Measurements from ENCODE around the gene ZNF860.

ZNF860 gene

DNA sequence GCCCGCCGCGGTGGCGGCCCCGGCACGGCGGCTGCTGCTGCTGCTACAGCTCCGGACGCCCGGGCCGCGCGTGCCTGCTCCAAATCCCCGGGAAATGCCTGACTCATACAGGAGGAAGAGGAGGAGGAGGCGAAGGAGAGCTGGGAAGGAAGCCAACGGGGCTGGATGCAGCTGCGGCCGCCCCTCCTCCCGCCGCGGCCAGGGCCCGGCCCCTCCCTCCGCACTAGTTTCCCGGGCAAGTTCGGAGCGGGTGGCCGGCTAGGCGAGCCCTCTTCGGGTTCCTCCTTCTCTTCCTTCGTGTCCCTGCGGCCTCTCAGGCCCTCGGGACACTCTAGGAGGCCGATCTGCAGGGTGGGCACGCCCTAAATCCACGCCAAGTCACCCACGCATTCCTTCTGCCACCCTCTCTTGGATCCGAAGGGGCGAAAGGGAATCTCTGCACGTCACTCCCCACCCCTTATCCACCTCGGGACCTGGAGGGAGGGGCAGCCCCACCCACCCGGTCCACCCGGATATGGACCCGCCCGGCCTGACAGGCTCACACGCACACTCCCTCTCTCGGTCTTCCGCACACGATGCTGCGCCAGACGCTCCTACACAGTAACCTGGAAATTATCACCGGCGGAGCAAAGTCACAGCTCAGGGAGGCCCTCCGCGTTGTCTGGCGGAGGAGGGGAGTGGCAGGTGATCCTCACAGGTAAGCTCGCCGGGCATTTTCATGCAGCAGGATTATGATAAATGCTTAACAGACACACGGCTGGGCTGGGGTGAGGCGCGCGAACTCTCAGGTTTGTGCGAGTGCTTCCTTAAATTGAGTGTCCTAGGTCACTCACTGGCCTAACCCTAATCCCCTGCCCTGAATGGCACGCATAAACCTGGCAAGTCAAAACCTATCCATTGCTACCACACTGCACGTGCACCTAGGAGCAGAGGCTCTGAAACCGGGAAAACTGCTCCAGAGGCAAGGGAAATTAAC lies at the start of gene ZNF860, which contains the start of gene OSBPL10:
Gene ZNF860, plus strand, starts transcription at position 545 of the 976 bp plus-strand sequence. CDS start 7,330 bp downstream, outside the sequence.
Gene OSBPL10, minus strand, starts transcription at position 57 of the 976 bp plus-strand sequence. CDS start 83 bp downstream, outside the sequence.
- H3K27ac ChIP-seq (ENCODE audit: low read length), result peak within 1 kb of the TSS; percentile 44

DNA sequence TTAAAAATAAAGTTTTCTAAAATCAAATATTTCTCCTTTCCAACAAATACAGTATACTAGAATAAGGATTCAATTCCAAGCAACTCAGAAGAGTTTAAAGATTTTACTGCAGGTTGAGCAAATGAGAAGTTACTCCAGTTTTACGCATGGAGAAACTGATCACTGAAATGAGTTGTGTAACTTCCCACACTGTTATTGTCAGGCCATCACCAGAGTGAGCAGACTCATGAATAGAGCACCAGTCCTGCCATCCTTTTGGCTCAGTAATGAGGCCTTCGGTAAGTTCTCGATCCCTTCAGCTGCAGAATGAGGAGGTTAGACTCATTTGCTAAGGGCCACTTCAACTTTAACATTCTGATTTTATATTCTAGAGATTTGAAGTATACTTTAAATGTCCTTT lies 48.6 kb upstream of the ZNF860 start:
- peaks cover 30% of the 10 kb centered on the region for H3K4me1 ChIP-seq (ENCODE audit: insufficient read depth, low read length)
- H3K4me3 ChIP-seq (ENCODE audit: low read length), result no peak overlapping the region
- no peaks in the 10 kb centered on the region for H3K9me3 ChIP-seq (ENCODE audit: insufficient read depth, low read depth, low read length)
- no peaks in the 10 kb centered on the region for H3K27me3 ChIP-seq (ENCODE audit: insufficient read depth, low read length)
- H3K27ac ChIP-seq (ENCODE audit: low read length), result no peak overlapping the region
- H3K36me3 ChIP-seq (ENCODE audit: insufficient read depth, low read depth, low read length), result no peaks in the 10 kb centered on the region
- no peak overlapping the region for H3K9ac ChIP-seq (ENCODE audit: low read depth, low read length)

More for the DNA sequence above, at the start of gene ZNF860, which contains the start of gene OSBPL10:
- Histone ChIP-seq H3K9ac (ENCODE audit: low read depth, low read length) (peak within 1 kb of the TSS; percentile 81; the same call in 1 of the 2 replicates), H3K9me3 (ENCODE audit: insufficient read depth, low read depth, low read length) (no peaks in the 10 kb centered on the region), H3K4me3 (ENCODE audit: low read length) (peak within 1 kb of the TSS; percentile 90), H3K27me3 (ENCODE audit: insufficient read depth, low read length) (peaks cover 22% of the 10 kb centered on the region), H3K4me1 (ENCODE audit: insufficient read depth, low read length) (peaks cover 6% of the 10 kb centered on the region; the same call in 1 of the 2 replicates), H3K36me3 (ENCODE audit: insufficient read depth, low read depth, low read length) (peaks cover 8% of the 10 kb centered on the region; the same call in 1 of the 2 replicates)

DNA sequence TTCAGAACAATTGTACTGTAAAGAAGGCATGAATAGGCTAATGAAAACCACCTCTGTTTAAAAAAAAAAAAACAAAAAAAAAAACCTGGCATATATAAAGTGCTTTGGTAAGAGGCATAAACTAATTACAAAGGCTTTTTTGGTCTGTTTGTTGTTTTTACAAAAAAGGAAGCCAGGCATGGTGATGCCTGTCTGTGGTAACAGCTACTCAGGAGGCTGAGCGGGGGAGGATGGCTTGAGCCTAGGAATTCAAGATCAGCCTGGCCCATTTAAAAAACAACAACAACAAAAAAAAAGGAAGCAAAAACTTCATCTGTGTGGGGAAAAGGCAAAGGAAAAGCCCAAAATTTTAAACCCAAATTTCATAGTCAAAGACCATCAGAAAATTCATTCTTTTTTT lies 47.5 kb upstream of the ZNF860 start:
- H3K4me1 ChIP-seq (ENCODE audit: insufficient read depth, low read length), result peaks cover 30% of the 10 kb centered on the region
- H3K9me3 ChIP-seq (ENCODE audit: insufficient read depth, low read depth, low read length), result no peaks in the 10 kb centered on the region
- peak overlapping the region; percentile 76 for H3K27ac ChIP-seq (ENCODE audit: low read length)
- H3K4me3 ChIP-seq (ENCODE audit: low read length), result peak overlapping the region; percentile 34; the same call in 1 of the 2 replicates
- no peaks in the 10 kb centered on the region for H3K36me3 ChIP-seq (ENCODE audit: insufficient read depth, low read depth, low read length)
- H3K9ac ChIP-seq (ENCODE audit: low read depth, low read length), result peak overlapping the region; percentile 54; the same call in 1 of the 2 replicates
- H3K27me3 ChIP-seq (ENCODE audit: insufficient read depth, low read length), result no peaks in the 10 kb centered on the region

DNA sequence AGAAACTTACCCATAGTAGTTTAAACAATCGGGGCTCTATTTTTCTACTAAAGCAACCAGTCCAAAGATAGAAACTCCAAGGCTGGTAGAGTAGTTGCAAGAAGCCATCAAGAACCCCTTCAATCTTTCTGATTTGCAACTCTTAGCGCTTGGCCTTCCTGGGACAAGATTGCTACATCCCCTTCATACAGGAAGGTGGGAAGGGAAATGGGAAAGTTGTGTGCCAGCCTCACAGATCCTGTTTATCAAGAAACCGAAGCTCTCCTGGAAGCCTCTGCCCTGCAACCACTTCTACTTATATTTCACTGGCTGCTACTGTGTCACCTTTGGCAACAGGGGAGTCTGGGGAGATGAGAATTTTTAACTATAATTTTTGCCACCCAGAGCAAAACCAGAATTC lies 46.7 kb upstream of the ZNF860 start:
- Histone ChIP-seq H3K9ac (ENCODE audit: low read depth, low read length) (peak overlapping the region; percentile 51; the same call in 1 of the 2 replicates), H3K27ac (ENCODE audit: low read length) (no peak overlapping the region)

DNA sequence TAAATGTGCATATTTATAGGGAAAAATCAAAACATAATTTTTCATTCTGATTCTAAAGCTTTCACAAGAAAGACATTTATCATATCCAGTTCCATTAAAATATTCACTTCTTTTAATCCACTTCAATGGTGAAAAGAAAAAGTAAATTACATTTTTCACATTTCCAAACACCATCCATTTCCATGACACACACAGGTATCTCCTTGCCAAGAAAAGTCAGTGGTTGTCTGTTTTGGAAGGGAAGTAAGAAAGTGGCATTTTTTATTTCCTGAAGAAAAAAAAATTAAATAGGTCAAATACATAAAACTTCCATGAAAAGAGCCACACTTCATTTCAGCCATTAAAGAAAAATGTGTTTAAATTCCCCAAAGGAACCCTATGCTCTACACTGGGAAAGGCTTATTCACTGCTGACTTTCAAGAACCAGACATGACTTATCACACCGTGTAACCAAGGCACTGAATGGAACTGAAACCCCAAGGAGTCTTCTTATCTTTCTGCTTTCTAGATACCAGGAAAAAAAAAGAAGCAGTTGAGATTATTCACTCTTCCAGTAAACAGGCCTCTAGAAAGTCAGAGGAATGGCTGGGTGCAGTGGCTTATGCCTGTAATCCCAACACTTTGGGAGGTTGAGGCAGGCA lies 45.0 kb upstream of the ZNF860 start:
- Histone ChIP-seq H3K4me3 (ENCODE audit: low read length) (no peak overlapping the region), H3K4me1 (ENCODE audit: insufficient read depth, low read length) (peaks cover 33% of the 10 kb centered on the region), H3K36me3 (ENCODE audit: insufficient read depth, low read depth, low read length) (no peaks in the 10 kb centered on the region), H3K27ac (ENCODE audit: low read length) (no peak overlapping the region), H3K27me3 (ENCODE audit: insufficient read depth, low read length) (no peaks in the 10 kb centered on the region), H3K9me3 (ENCODE audit: insufficient read depth, low read depth, low read length) (no peaks in the 10 kb centered on the region), H3K9ac (ENCODE audit: low read depth, low read length) (no peak overlapping the region)

More for the DNA sequence above, 46.7 kb upstream of the ZNF860 start:
- H3K4me1 ChIP-seq (ENCODE audit: insufficient read depth, low read length), result peaks cover 30% of the 10 kb centered on the region
- no peaks in the 10 kb centered on the region for H3K36me3 ChIP-seq (ENCODE audit: insufficient read depth, low read depth, low read length)
- H3K4me3 ChIP-seq (ENCODE audit: low read length), result no peak overlapping the region
- H3K27me3 ChIP-seq (ENCODE audit: insufficient read depth, low read length), result no peaks in the 10 kb centered on the region
- no peaks in the 10 kb centered on the region for H3K9me3 ChIP-seq (ENCODE audit: insufficient read depth, low read depth, low read length)

DNA sequence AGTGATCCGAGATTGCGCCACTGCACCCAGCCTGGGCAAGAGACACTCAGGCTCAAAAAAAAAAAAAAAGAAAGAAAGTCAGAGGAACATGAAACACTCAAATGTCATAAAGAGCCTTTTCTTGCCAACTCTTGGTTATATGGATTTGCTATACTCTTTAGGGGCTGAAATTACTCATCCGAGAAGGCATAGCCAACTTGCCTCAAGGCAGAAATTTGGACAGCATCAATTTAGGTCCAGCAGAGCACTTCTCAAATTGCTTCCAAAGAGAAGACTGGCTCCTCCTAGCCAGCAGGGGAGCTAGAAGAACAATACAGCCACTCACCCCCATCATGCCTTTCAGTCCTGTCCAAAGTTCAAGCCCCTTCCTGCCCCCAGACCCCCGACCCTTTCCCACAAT lies 44.3 kb upstream of the ZNF860 start:
- Histone ChIP-seq H3K36me3 (ENCODE audit: insufficient read depth, low read depth, low read length) (no peaks in the 10 kb centered on the region), H3K9me3 (ENCODE audit: insufficient read depth, low read depth, low read length) (no peaks in the 10 kb centered on the region), H3K9ac (ENCODE audit: low read depth, low read length) (no peak overlapping the region), H3K4me3 (ENCODE audit: low read length) (no peak overlapping the region), H3K4me1 (ENCODE audit: insufficient read depth, low read length) (peaks cover 35% of the 10 kb centered on the region), H3K27me3 (ENCODE audit: insufficient read depth, low read length) (no peaks in the 10 kb centered on the region), H3K27ac (ENCODE audit: low read length) (no peak overlapping the region)

DNA sequence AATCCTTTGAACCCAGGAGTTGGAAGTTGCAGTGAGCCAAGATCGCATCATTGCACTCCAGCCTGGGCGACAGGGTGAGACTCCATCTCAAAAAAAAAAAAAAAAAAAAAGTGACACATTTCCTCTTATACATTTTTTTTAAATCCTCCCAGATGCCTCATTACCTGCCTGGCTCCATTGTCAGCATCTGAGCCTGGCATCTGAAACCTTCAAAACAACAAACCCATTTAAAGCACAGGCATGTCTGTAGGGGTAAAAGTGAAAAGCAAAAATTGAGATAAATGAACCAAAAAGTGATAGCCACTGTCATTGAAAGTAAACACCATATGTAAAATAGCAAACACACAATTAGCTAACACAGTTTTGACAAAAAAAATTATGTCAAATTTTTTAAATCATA lies 39.1 kb upstream of the ZNF860 start:
- H3K4me3 ChIP-seq (ENCODE audit: low read length), result no peak overlapping the region
- H3K4me1 ChIP-seq (ENCODE audit: insufficient read depth, low read length), result peaks cover 15% of the 10 kb centered on the region
- H3K27ac ChIP-seq (ENCODE audit: low read length), result no peak overlapping the region
- H3K36me3 ChIP-seq (ENCODE audit: insufficient read depth, low read depth, low read length), result no peaks in the 10 kb centered on the region
- no peak overlapping the region for H3K9ac ChIP-seq (ENCODE audit: low read depth, low read length)
- no peaks in the 10 kb centered on the region for H3K27me3 ChIP-seq (ENCODE audit: insufficient read depth, low read length)
- no peaks in the 10 kb centered on the region for H3K9me3 ChIP-seq (ENCODE audit: insufficient read depth, low read depth, low read length)

DNA sequence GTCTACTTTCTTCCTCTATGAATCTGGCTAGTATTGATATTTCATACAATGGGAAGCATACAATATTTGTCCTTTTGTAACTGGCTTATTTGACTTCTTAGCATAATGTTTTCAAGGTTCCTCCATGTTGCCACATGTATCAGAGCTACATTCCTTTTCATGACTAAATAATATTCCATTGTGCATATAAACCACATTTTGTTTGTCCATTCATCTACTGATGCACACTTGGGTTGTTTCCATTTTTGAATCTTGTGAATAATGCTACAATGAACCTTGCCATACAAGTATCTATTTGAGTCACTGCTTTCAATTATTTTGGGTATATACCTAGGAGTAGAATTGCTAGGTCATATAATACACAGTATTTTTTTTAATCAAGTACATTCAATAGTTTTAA lies 38.5 kb upstream of the ZNF860 start:
- no peak overlapping the region for H3K9ac ChIP-seq (ENCODE audit: low read depth, low read length)
- H3K27me3 ChIP-seq (ENCODE audit: insufficient read depth, low read length), result no peaks in the 10 kb centered on the region
- H3K27ac ChIP-seq (ENCODE audit: low read length), result no peak overlapping the region
- H3K4me1 ChIP-seq (ENCODE audit: insufficient read depth, low read length), result peaks cover 18% of the 10 kb centered on the region
- no peaks in the 10 kb centered on the region for H3K9me3 ChIP-seq (ENCODE audit: insufficient read depth, low read depth, low read length)
- no peak overlapping the region for H3K4me3 ChIP-seq (ENCODE audit: low read length)
- H3K36me3 ChIP-seq (ENCODE audit: insufficient read depth, low read depth, low read length), result no peaks in the 10 kb centered on the region

DNA sequence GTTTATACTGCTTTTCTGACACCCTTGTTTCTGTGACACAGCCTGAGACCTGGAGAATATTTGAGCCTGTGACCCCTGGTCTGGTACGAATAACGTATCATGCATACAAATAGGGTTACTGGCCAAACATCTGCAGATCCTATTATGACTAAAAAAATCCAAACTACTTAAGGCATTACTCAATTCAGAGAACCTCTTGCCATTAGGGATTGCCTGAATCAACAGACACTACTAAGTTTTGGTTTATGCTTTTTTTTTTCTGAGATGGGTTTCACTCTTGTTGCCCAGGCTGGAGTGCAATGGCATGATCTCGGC lies 35.9 kb upstream of the ZNF860 start:
- no peak overlapping the region for H3K27ac ChIP-seq (ENCODE audit: low read length)
- H3K9ac ChIP-seq (ENCODE audit: low read depth, low read length), result no peak overlapping the region

DNA sequence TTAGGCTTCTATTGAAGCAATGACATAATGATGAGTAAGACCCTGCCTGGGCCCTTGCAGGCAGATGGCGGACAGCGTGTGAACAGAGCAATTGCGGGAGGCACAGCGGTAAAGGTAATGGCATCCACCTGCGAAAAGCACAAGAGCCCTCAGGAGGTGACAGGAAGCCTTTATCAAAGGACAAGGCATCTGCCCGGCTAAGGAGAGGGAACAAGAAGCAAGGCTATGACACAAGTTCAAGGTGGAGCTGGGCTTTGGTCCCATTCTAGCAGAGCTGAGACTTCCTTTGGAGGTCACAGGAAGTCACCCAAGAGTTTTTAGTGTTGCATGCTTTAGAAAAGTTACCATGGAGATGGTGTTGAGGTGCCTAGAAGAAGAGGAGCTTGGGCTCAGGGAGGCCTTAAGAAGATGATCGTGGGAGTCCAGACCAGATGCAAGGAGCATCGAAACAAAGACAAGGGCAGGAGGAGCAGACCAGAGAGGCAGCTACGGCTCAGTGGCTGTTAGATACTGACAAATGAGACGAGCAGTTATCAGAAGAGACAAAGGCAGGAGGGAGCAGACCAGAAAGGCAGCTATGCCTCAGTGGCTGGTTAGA lies 35.0 kb upstream of the ZNF860 start:
- Histone ChIP-seq H3K4me1 (ENCODE audit: insufficient read depth, low read length) (peaks cover 23% of the 10 kb centered on the region), H3K36me3 (ENCODE audit: insufficient read depth, low read depth, low read length) (no peaks in the 10 kb centered on the region), H3K27me3 (ENCODE audit: insufficient read depth, low read length) (no peaks in the 10 kb centered on the region), H3K9ac (ENCODE audit: low read depth, low read length) (no peak overlapping the region), H3K27ac (ENCODE audit: low read length) (no peak overlapping the region), H3K9me3 (ENCODE audit: insufficient read depth, low read depth, low read length) (peaks cover 4% of the 10 kb centered on the region), H3K4me3 (ENCODE audit: low read length) (no peak overlapping the region)

More for the DNA sequence above, 35.9 kb upstream of the ZNF860 start:
- Histone ChIP-seq H3K27me3 (ENCODE audit: insufficient read depth, low read length) (no peaks in the 10 kb centered on the region), H3K4me3 (ENCODE audit: low read length) (no peak overlapping the region), H3K4me1 (ENCODE audit: insufficient read depth, low read length) (peaks cover 26% of the 10 kb centered on the region), H3K9me3 (ENCODE audit: insufficient read depth, low read depth, low read length) (peaks cover 4% of the 10 kb centered on the region), H3K36me3 (ENCODE audit: insufficient read depth, low read depth, low read length) (no peaks in the 10 kb centered on the region)

DNA sequence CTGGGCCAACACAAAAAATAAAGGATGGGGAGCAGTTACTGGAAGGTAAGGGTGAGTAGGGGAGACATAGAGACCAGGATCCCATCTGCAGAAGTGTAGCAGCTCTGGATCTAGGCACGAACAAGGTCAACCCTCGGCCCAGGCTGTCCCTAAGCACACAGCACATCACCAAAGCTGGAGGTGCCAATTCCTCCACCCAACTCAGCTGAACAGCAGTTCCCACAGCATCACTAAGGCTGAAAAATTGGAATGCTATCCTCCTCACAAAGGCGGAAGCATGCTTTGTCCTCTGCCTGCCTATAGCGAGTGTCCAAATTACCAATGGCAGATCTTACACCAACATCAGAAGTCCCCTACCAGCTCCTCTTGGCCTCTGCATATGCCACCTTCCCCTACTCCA lies 34.4 kb upstream of the ZNF860 start:
- peaks cover 4% of the 10 kb centered on the region for H3K9me3 ChIP-seq (ENCODE audit: insufficient read depth, low read depth, low read length)
- no peak overlapping the region for H3K27ac ChIP-seq (ENCODE audit: low read length)
- H3K4me1 ChIP-seq (ENCODE audit: insufficient read depth, low read length), result peaks cover 22% of the 10 kb centered on the region

More for the DNA sequence above, 34.4 kb upstream of the ZNF860 start:
- Histone ChIP-seq H3K27me3 (ENCODE audit: insufficient read depth, low read length) (no peaks in the 10 kb centered on the region), H3K4me3 (ENCODE audit: low read length) (no peak overlapping the region), H3K9ac (ENCODE audit: low read depth, low read length) (no peak overlapping the region), H3K36me3 (ENCODE audit: insufficient read depth, low read depth, low read length) (no peaks in the 10 kb centered on the region; the same call in 1 of the 2 replicates)

Data from iPS-20b (cell line).